Endometrial microvascular endothelial cells (primary cell): ENCODE data around the gene GULP1. TPM values are rescaled to one million over a fixed set of nuclear protein-coding genes. Genes with fewer than 3 reads are reported as not detected.

Source experiments
- in situ Hi-C: cut with HindIII; loops from 2 replicates; pipeline ENCODE4 v1.10.0; 2017; ENCODE audit warnings: low sequenced_read_pairs, low pct_unique_long_range_greater_than_20kb; ENCODE audit errors: inconsistent ontology term
- total RNA-seq: library from RNA; depleted of rRNA; stranded (reverse); fragments of >200 nt; gene quantifications from one replicate; pipeline ENCODE4 v1.2.3, GENCODE V29; 2015; ENCODE audit errors: inconsistent ontology term

The GULP1 gene
- total RNA-seq, 1 donor from 2014 or later, result 34.9 TPM

GRCh38 chr2:188485496-188485895 lies 193.8 kb downstream of the GULP1 start:
- in situ Hi-C loops, result no loop called here

DNA sequence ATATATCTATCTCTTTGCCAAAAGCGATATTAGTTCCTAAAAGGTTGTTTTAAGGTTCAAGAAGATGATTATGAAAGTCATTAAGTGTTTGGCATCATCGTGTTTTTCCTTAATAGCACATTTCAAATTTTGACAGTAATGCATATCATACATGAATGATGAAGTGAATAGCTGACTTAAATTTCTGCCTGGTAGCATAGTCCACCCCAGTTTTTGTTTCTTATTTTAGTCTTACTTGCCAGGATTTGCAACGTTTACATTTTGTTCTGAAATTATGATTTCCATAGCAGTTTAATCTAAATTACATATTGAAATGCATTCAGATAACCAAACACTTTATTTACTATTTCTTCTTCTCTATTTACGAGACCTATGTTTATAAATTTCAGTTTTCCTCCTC lies 201.1 kb downstream of the GULP1 start:
- in situ Hi-C loops, result no loop called here

- in situ Hi-C loops, result no loop called here
These were observed 203.2 kb downstream of the GULP1 start for GRCh38 chr2:188494906-188495305.

DNA sequence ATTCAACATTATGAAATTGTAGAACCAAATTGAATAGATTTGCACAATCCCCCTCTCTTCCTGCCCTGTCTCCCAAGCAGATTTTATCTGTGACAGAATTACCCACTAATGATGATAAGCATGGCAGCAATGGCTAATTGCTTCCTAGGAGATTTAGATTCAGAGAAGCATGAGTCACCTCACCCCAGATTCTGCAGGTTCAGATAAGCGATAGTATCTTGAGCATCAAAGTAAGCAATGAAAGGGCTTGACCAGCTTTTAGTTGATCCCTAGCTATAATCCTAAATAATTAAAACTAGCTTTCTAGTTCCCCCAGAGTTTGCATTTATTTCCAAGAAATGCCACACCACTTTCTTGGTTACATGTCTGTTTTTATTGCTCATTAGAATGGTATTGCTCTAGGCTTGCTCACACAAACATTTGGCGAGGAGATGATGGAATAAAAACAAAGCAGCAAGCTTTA lies 204.3 kb downstream of the GULP1 start:
- in situ Hi-C loops, result no loop called here

DNA sequence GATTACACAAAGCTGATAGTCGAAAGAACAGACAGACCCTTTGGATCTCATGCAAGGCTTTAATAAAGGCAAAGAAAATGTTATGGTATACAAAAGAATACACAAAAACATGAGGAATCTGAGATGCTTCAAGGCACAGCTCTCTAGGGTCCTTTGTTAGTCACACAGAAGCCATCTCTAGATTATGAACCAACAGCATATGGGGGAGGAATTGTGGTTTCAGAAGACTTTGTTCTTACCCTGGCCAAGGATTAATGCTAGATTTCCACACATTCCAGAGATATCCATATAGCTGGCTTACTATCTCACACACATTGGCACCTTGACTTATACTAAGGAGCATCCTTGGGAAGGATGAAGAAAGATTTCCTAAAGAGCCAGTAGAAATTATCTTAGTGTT lies 206.1 kb downstream of the GULP1 start:
- in situ Hi-C loops, result no loop called here

GRCh38 chr2:188503975-188504374 lies 212.3 kb downstream of the GULP1 start:
- in situ Hi-C loops, result no loop called here

DNA sequence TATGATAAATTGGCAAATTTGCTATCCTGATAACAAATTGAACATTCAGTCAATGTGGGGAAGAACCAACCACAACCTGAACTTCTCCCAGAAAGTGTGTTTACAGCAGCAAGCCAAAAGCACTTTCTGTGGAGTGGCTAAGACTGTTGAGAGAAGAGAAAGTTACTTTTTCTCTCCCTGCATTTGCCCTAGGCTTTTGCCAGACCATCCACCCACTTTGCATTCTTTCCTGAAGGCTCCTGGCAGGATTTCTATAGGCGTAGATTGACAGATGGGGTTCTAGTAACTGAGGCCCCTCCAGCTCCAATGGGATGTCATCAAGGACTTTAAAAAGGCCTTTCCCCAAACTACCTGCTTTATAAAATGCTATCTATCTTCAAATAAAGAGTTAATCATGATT lies 215.2 kb downstream of the GULP1 start:
- in situ Hi-C loops, result no loop called here

DNA sequence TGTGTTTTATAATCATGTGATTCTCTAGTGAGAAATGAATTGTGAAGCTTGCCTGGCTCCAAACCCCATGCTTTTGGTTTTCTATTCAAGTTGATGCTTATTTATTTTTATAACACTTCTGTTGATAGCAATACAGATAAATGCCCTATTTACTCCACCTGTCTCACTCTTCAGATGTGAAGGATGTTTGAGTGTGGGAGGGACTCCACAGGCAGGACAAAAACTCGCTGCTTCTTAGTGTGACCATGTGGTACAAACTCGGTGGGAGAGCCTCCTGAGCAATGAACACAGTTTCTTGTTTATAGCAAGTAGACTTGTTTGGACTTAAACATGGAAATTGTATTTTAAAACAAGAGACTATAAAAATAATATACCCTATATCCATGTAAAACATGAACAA lies 219.7 kb downstream of the GULP1 start:
- in situ Hi-C loops, result no loop called here

DNA sequence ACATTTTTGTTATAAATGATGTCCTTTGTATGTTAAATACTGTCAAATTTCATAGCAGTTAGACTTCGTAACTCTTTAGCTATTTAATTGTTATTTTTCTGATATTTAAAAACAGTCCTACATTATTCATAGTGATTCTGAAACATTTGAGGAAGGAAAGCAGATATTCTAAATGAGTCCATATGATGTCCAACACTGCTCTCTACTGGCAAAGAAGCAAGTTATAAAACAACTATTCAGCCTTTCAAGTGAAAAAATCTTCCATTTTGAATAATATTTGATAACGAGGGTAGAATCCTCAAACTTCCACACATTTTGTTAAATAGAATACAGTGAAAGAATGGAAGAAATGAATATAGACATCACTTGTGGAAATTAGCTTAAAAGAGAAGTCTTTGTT lies 220.8 kb downstream of the GULP1 start:
- in situ Hi-C loops, result no loop called here

- in situ Hi-C loops, result no loop called here
These were observed 224.2 kb downstream of the GULP1 start for GRCh38 chr2:188515918-188516317.

GRCh38 chr2:188517549-188518215 lies 226.0 kb downstream of the GULP1 start:
- in situ Hi-C loops, result no loop called here

GRCh38 chr2:188518381-188518780 lies 226.7 kb downstream of the GULP1 start:
- in situ Hi-C loops, result no loop called here

DNA sequence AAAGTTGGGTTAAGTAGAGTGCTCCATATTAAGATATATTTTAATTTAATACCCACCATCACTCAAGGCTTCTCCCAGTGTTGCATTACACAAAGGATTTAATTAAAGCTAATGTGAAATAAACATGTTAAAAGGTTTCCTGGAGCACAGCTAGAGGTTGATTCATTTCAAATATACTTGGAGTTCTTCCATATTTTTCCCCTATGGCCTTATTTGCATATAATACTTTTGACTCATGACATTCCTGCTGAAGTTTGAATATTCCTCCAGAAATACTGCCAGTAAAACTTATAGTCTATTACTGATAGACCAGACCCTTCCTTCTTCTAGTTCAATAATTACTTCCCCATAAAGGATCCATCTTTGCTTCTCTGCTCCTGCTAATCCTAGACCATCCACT lies 227.5 kb downstream of the GULP1 start:
- in situ Hi-C loops, result no loop called here

DNA sequence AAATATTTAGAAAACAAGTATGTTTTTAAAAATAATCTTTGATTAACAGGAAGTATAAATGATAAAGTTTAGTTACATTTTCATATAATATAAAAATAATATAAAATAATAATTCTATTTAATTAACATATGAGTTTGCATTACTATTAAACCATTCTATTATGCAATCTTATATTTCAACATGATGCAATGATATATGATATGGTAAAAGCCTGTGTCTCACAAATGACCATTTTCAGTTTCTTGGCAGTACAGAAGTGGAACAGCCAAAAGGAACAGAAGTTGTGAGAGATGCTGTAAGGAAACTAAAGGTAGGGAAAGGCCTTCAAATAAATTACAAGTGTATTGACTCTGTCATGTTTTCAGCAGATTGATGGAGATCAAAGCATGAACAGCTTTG lies 230.8 kb downstream of the GULP1 start:
- in situ Hi-C loops, result no loop called here

GRCh38 chr2:188523919-188524318 lies 232.2 kb downstream of the GULP1 start:
- in situ Hi-C loops, result no loop called here

DNA sequence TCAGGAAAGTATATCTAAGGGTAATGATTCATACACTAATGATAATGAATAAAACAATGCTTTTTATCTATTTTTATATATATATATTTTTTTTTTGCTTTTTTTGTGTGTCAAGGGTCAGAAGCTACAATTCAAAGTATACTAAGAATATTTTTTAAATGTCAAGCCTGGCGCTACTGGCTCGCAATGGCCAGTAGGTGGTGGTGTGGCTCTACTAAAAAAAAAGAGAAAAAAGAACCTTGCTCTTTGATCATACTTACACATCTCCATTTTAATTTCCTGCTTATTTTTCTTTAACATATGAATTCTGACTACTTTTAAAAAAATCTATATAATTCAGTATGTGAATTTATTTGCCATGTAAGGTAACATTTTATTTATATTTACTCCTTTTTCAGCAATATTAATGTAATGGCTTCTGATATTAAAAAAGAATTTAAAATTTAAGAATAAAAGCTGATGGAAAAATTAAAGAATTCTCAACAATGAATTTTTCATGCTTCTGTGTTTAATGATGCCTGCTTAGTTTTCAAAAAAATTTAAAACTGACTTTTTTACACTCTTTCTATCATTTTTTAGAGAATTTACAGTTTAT lies 232.9 kb downstream of the GULP1 start:
- in situ Hi-C loops, result loop anchor here (25.0 kb wide), 1 partner anchor 463 kb away; no protein-coding TSS in a partner anchor

- in situ Hi-C loops, result loop anchor here (25.0 kb wide), 1 partner anchor 461 kb away; no protein-coding TSS in a partner anchor
These were observed 235.0 kb downstream of the GULP1 start for GRCh38 chr2:188526701-188527100.

DNA sequence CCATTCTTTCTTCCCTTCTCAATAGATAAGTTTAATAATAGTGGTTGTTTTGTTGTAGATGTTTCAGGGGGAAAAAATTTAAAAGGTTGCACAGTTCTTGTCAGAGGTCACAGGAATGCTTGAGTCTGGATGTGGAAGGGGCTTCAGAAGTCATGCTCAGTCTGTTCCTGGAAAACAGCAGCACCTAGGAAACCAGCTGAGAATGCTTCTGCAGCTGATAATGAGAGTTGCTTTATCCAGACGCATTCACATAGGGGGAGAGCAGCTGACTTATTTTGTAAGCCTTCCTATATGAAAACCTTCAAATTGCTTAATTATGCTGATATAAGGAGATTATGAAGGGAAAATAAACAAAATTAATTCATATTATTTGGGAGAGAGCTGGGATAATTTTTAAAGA lies 235.5 kb downstream of the GULP1 start:
- in situ Hi-C loops, result loop anchor here (25.0 kb wide), 1 partner anchor 460 kb away; no protein-coding TSS in a partner anchor

- in situ Hi-C loops, result loop anchor here (25.0 kb wide), 1 partner anchor 460 kb away; no protein-coding TSS in a partner anchor
These were observed 235.9 kb downstream of the GULP1 start for GRCh38 chr2:188527581-188527993.

DNA sequence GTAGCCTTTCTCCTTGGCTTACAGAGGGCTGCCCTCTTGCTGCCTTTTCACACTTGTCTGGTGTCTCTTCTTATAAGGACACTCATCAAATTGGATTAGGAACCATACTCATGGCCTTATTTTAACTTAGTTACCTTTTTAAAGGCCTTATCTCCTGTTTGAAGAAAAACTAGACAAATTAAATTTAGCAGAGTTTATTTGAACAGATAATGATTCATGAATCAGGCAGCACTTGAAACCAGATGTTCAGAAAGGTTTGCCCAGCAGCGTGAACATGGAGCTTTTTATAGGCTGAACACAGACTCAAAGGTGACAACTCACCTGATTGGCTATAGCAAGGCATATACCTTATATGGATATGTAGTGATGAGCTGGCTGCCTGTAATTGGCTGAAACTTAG lies 238.0 kb downstream of the GULP1 start:
- in situ Hi-C loops, result loop anchor here (25.0 kb wide), 1 partner anchor 458 kb away; no protein-coding TSS in a partner anchor
